Type B pancreatic cell (in vitro differentiated cells): ENCODE data around the gene LLCFC1. TPM values are rescaled to one million over a fixed set of nuclear protein-coding genes. Genes with fewer than 3 reads are reported as not detected.

Experiments used
- DNase-seq: peaks from one replicate; pipeline ENCODE4 v3.0.0; 2021; ENCODE audit warnings: mixed read lengths; ENCODE audit not compliant: unreplicated experiment; ENCODE audit errors: extremely low spot score
- H3K27ac Mint-ChIP-seq: 2 replicates; pipeline ENCODE4 v1.8.0; 2021; ENCODE audit warnings: mild to moderate bottlenecking, mixed read lengths
- H3K27me3 Mint-ChIP-seq: 2 replicates; pipeline ENCODE4 v1.8.0; 2021; ENCODE audit warnings: mixed read lengths
- H3K36me3 Mint-ChIP-seq: 2 replicates; pipeline ENCODE4 v1.8.0; 2021; ENCODE audit warnings: mixed read lengths
- H3K4me1 Mint-ChIP-seq: one replicate; pipeline ENCODE4 v1.8.0; 2021; ENCODE audit warnings: mixed read lengths; ENCODE audit not compliant: unreplicated experiment
- H3K4me3 Mint-ChIP-seq: 2 replicates; pipeline ENCODE4 v1.8.0; 2021; ENCODE audit warnings: mild to moderate bottlenecking, mixed read lengths
- H3K9me3 Mint-ChIP-seq: 2 replicates; pipeline ENCODE4 v1.8.0; 2021; ENCODE audit warnings: mixed read lengths
- total RNA-seq: library from RNA; stranded (reverse); gene quantifications from 2 replicates; pipeline ENCODE4 v1.2.1, GENCODE V29; 2021; ENCODE audit warnings: low replicate concordance
- TF ChIP-seq, protein P1 (sequence below): fragments of 200-600 bp; sonication (generic); conservative IDR thresholded peaks from 2 replicates; pipeline ENCODE4 v1.5.0; 2021; ENCODE audit warnings: antibody characterized with exemption, mild to moderate bottlenecking

LLCFC1 gene
- total RNA-seq, 1 donor from 2014 or later: not detected

DNA sequence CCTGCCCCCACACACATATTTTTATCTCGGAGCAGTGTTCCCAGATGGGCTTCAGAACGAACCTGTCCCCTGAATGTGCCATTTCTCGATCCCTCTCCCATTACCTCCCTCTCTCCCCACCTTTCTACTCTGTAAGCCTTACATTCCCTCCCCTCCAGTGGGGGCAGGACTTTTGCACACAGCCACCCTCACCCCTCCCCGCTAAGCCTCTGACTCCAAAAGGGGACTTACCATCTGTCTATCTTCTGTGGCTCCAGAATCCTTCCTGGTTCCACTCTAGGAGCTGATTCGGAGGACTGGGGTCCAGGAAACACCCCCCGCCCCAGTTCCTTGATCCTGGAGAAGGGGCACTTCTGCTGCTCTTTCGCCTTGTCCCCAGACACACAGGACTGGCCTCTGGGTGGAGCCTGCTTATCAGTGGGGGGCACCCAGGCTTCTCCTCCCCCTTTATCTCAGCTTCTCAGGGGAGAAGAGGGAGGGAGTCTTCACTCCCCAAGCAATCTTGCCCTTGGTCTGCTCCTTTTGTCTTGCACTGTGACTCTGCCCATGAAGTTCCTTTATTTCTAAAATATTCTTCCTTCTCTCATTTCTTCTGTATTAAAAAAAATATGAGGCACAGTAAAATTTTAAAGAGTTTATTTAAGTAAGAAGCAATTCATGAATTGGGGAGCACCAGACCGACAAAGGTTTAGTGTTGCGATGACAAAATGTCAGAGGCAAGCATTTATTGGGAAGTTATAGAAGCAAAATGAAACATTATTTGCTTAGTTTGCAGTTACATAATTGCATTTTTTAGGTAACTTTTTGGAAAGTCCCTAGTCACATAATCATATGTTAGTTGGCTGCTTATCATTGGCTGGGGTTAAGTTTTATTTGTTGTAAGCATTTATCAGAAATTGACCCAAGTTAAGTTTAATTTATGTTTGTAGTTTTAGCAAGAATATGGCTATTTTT lies 23.0 kb downstream of the LLCFC1 start, which contains the start of gene KEL:
Gene KEL, minus strand, starts transcription at position 391 of the 954 bp plus-strand sequence. Its CDS starts 157 bp downstream, at position 234.
- peaks cover 6% of the 10 kb centered on the region for H3K4me1 Mint-ChIP-seq
- no peaks in the 10 kb centered on the region for H3K9me3 Mint-ChIP-seq
- no peak within 1 kb of the TSS for H3K4me3 Mint-ChIP-seq
- no peak within 1 kb of the TSS for H3K27ac Mint-ChIP-seq
- TF ChIP-seq, protein P1, sequence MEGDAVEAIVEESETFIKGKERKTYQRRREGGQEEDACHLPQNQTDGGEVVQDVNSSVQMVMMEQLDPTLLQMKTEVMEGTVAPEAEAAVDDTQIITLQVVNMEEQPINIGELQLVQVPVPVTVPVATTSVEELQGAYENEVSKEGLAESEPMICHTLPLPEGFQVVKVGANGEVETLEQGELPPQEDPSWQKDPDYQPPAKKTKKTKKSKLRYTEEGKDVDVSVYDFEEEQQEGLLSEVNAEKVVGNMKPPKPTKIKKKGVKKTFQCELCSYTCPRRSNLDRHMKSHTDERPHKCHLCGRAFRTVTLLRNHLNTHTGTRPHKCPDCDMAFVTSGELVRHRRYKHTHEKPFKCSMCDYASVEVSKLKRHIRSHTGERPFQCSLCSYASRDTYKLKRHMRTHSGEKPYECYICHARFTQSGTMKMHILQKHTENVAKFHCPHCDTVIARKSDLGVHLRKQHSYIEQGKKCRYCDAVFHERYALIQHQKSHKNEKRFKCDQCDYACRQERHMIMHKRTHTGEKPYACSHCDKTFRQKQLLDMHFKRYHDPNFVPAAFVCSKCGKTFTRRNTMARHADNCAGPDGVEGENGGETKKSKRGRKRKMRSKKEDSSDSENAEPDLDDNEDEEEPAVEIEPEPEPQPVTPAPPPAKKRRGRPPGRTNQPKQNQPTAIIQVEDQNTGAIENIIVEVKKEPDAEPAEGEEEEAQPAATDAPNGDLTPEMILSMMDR: no peak
- DNase-seq: no peak
- H3K36me3 Mint-ChIP-seq: no peaks in the 10 kb centered on the region
- peaks cover 20% of the 10 kb centered on the region for H3K27me3 Mint-ChIP-seq

DNA sequence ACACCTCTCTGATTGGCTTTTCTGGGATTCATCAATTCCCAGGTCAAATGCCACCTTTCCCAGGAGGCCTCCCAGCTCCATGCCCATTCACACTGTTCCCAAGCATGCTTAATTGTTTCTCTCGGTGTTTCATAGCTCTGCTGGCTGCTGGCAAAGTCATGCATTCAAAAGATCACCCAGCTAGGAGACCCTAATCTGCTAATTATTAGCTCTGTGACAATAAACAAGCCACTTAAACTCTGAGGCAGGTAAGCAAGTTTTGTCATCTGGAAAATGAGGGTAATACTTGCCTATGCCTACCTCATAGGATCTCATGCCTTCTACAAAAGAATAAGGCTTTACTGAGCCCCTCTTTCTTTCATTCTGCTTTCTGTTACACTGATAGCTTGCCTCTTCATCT lies 23.7 kb downstream of the LLCFC1 start:
- H3K27me3 Mint-ChIP-seq: peaks cover 20% of the 10 kb centered on the region
- H3K9me3 Mint-ChIP-seq: no peaks in the 10 kb centered on the region
- no peaks in the 10 kb centered on the region for H3K36me3 Mint-ChIP-seq
- TF ChIP-seq, protein P1: no peak
- no peak overlapping the region for H3K4me3 Mint-ChIP-seq
- DNase-seq: no peak
- no peak overlapping the region for H3K27ac Mint-ChIP-seq
- H3K4me1 Mint-ChIP-seq: peaks cover 6% of the 10 kb centered on the region

DNA sequence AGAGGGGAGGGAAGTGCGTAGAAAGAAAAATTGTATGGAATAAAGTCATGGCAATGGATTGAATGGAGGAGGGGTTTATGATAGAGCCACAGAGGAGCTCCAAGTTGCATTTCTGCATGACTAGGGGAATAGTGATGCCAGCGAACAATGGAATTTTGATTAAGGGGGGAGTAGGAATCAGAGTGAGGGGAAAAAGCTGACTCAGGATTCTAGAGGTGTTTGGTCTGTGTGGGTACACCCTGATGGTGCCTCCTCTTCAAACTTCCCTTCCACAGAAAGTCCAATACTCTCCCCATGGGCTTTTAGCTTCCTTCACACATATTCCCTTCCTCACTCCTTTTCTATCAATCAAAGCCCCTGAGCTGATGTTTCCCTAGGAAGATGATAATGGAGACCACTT lies 24.7 kb downstream of the LLCFC1 start:
- Mint-ChIP-seq H3K36me3 (no peaks in the 10 kb centered on the region), H3K4me3 (no peak overlapping the region), H3K9me3 (no peaks in the 10 kb centered on the region), H3K4me1 (peaks cover 6% of the 10 kb centered on the region), H3K27ac (no peak overlapping the region), H3K27me3 (peaks cover 18% of the 10 kb centered on the region)
- no peak for DNase-seq
- TF ChIP-seq, protein P1: no peak

DNA sequence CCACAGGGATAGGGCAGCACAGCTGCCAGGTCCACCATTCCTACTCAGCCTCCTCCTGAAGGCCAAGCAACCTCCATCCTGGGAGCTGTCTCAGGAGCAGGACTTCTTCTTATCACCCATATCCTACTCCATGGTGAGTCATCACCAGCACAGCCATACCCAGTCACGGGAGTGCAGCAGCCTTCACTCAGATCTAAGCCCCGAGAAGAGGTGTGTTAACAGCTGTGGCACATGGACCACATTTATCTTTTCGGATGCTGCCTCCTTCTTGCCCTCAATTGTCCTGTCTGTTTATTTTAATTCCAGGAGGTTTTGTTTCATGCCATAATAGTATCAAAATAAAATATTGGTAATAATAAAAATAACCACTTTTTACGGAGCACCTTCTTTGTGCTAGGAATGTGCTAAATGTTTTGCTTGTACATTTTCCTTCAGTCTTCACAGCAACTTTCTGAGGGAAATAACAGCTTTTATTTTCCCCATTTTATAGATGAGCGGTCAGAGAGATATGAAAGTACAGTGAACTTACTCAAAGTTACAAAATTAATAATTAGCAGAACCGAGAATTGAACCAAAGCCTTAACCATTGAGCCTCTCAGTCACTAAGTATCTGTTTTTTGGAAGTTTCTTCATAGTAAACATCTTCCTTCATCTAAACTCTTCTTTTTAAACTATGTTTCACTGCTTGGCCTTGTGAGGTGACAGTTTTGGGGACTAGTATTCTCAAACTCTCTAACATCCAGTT lies 25.4 kb downstream of the LLCFC1 start:
- Mint-ChIP-seq H3K4me1 (peaks cover 6% of the 10 kb centered on the region), H3K27ac (no peak overlapping the region), H3K36me3 (no peaks in the 10 kb centered on the region), H3K9me3 (no peaks in the 10 kb centered on the region), H3K27me3 (peaks cover 11% of the 10 kb centered on the region), H3K4me3 (no peak overlapping the region)
- DNase-seq: no peak
- TF ChIP-seq, protein P1: no peak

DNA sequence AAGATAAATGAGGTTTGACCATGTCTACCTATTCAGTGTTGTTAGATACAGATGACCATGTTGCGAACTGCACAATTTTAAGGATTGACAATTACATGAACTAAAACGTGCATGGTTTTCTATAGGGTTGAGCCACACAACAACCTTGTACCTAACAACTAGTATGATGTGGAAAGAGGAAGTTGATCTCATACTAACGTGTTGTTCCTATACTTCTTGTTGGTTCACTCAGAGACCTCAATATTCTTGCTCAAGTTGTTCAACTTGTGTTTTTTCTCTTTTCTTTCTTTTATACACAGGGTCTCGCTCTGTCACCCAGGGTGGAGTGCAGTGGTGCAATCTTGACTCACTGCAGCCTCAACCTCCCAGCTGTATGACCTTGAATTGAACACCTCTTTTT lies 28.9 kb downstream of the LLCFC1 start:
- no peak for DNase-seq
- H3K4me1 Mint-ChIP-seq: peaks cover 1% of the 10 kb centered on the region
- TF ChIP-seq, protein P1: no peak
- H3K27me3 Mint-ChIP-seq: peaks cover 6% of the 10 kb centered on the region
- no peak overlapping the region for H3K4me3 Mint-ChIP-seq
- H3K9me3 Mint-ChIP-seq: no peaks in the 10 kb centered on the region
- no peak overlapping the region for H3K27ac Mint-ChIP-seq
- H3K36me3 Mint-ChIP-seq: no peaks in the 10 kb centered on the region
